SJSA1 (cell line): ENCODE measurements around the gene ZNF697. TPM values are rescaled to one million over a fixed set of nuclear protein-coding genes. Genes with fewer than 3 reads are reported as not detected.
"Not testable (repeated sequence)": the region's sequence is repeated elsewhere in the genome, so short reads cannot be mapped to it uniquely, and the experiment has no call there.

Experiments
- DNase-seq, 2 experiments: peaks; one replicate each; pipeline ENCODE4 v3.0.0-alpha.2; 2015 to 2020; ENCODE audit warnings: low spot score in 2 of 2, low read depth in 1 of 2
- H3K27ac ChIP-seq: fragments of 250-450 bp; sonication (Bioruptor Pico); 2 replicates; pipeline ENCODE4 v1.5.1; 2020; ENCODE audit warnings: mild to moderate bottlenecking, moderate library complexity
- H3K27me3 ChIP-seq: fragments of 250-450 bp; sonication (Bioruptor Pico); replicated peaks from 2 replicates; pipeline ENCODE4 v1.5.1; 2020; ENCODE audit warnings: mild to moderate bottlenecking, moderate library complexity
- H3K36me3 ChIP-seq: fragments of 250-450 bp; sonication (Bioruptor Pico); 2 replicates; pipeline ENCODE4 v1.5.1; 2020; ENCODE audit warnings: mild to moderate bottlenecking
- H3K4me1 ChIP-seq: fragments of 250-450 bp; sonication (Bioruptor Pico); replicated peaks from 2 replicates; pipeline ENCODE4 v1.6.1; 2021; ENCODE audit warnings: mild to moderate bottlenecking
- H3K4me3 ChIP-seq: fragments of 250-450 bp; sonication (Bioruptor Pico); 2 replicates; pipeline ENCODE4 v1.5.1; 2020; ENCODE audit warnings: mild to moderate bottlenecking
- H3K9me3 ChIP-seq: fragments of 250-450 bp; sonication (Bioruptor Pico); replicated peaks from 2 replicates; pipeline ENCODE4 v1.5.1; 2020; ENCODE audit warnings: mild to moderate bottlenecking
- total RNA-seq: library from RNA; depleted of rRNA; stranded (reverse); fragments of >200 nt; shearing (Covaris generic); gene quantifications from 2 replicates; pipeline ENCODE4 v1.2.3, GENCODE V29; 2014

Gene ZNF697
- total RNA-seq, 1 experiment from 2014 or later: 5.0 TPM

- DNase-seq: no peak
- Histone ChIP-seq H3K4me1 (peaks cover 4% of the 10 kb centered on the region; the same call in 1 of the 2 replicates), H3K9me3 (no peaks in the 10 kb centered on the region), H3K4me3 (no peak overlapping the region), H3K27ac (no peak overlapping the region), H3K27me3 (no peaks in the 10 kb centered on the region), H3K36me3 (no peaks in the 10 kb centered on the region)
Observed at GRCh38 chr1:119600561-119600960, 47.5 kb downstream of the ZNF697 start.

- no peaks in the 10 kb centered on the region for H3K36me3 ChIP-seq
- H3K9me3 ChIP-seq: no peaks in the 10 kb centered on the region
- H3K27ac ChIP-seq: no peak overlapping the region
- no peaks in the 10 kb centered on the region for H3K4me1 ChIP-seq
- no peak overlapping the region for H3K4me3 ChIP-seq
- no peaks in the 10 kb centered on the region for H3K27me3 ChIP-seq
- DNase-seq: no peak
Observed at GRCh38 chr1:119595606-119596005, 52.5 kb downstream of the ZNF697 start.

GRCh38 chr1:119595168-119595567 is 52.9 kb downstream of the ZNF697 start:
- Histone ChIP-seq H3K4me1 (no peaks in the 10 kb centered on the region), H3K27ac (no peak overlapping the region), H3K27me3 (no peaks in the 10 kb centered on the region)

GRCh38 chr1:119594376-119594775 is 53.7 kb downstream of the ZNF697 start:
- no peaks in the 10 kb centered on the region for H3K9me3 ChIP-seq
- no peak for DNase-seq
- no peak overlapping the region for H3K27ac ChIP-seq
- H3K4me1 ChIP-seq: no peaks in the 10 kb centered on the region
- no peaks in the 10 kb centered on the region for H3K27me3 ChIP-seq
- H3K36me3 ChIP-seq: no peaks in the 10 kb centered on the region
- H3K4me3 ChIP-seq: no peak overlapping the region

More at GRCh38 chr1:119595168-119595567, 52.9 kb downstream of the ZNF697 start:
- H3K9me3 ChIP-seq: no peaks in the 10 kb centered on the region
- no peak for DNase-seq
- H3K4me3 ChIP-seq: no peak overlapping the region
- H3K36me3 ChIP-seq: no peaks in the 10 kb centered on the region

GRCh38 chr1:119593805-119594204 is 54.3 kb downstream of the ZNF697 start:
- H3K27me3 ChIP-seq: no peaks in the 10 kb centered on the region
- no peaks in the 10 kb centered on the region for H3K36me3 ChIP-seq
- H3K27ac ChIP-seq: no peak overlapping the region
- no peaks in the 10 kb centered on the region for H3K4me1 ChIP-seq
- DNase-seq: no peak
- H3K9me3 ChIP-seq: no peaks in the 10 kb centered on the region
- H3K4me3 ChIP-seq: no peak overlapping the region

- DNase-seq: no peak
- no peaks in the 10 kb centered on the region for H3K27me3 ChIP-seq
Observed at GRCh38 chr1:119590393-119590792, 57.7 kb downstream of the ZNF697 start.

GRCh38 chr1:119588621-119589020 is 59.4 kb downstream of the ZNF697 start:
- Histone ChIP-seq H3K4me1 (no peaks in the 10 kb centered on the region), H3K36me3 (no peaks in the 10 kb centered on the region), H3K27me3 (no peaks in the 10 kb centered on the region), H3K9me3 (no peaks in the 10 kb centered on the region), H3K27ac (no peak overlapping the region), H3K4me3 (no peak overlapping the region)
- no peak for DNase-seq

More at GRCh38 chr1:119590393-119590792, 57.7 kb downstream of the ZNF697 start:
- Histone ChIP-seq H3K4me1 (no peaks in the 10 kb centered on the region), H3K36me3 (no peaks in the 10 kb centered on the region), H3K9me3 (no peaks in the 10 kb centered on the region), H3K27ac (no peak overlapping the region), H3K4me3 (no peak overlapping the region)

- no peaks in the 10 kb centered on the region for H3K9me3 ChIP-seq
- peak; percentile 25 to 52 for DNase-seq
- no peaks in the 10 kb centered on the region for H3K4me1 ChIP-seq
Observed at GRCh38 chr1:119587341-119587740, 60.7 kb downstream of the ZNF697 start.

GRCh38 chr1:119585801-119586200 is 62.3 kb downstream of the ZNF697 start:
- H3K27ac ChIP-seq, H3K4me1 ChIP-seq, DNase-seq, H3K27me3 ChIP-seq, H3K4me3 ChIP-seq, H3K36me3 ChIP-seq, H3K9me3 ChIP-seq: not testable (repeated sequence)

More at GRCh38 chr1:119587341-119587740, 60.7 kb downstream of the ZNF697 start:
- H3K36me3 ChIP-seq: no peaks in the 10 kb centered on the region
- H3K27me3 ChIP-seq: no peaks in the 10 kb centered on the region
- no peak overlapping the region for H3K4me3 ChIP-seq
- no peak overlapping the region for H3K27ac ChIP-seq

- H3K27ac ChIP-seq: no peak overlapping the region
- no peaks in the 10 kb centered on the region for H3K36me3 ChIP-seq
- H3K4me1 ChIP-seq: no peaks in the 10 kb centered on the region
- no peaks in the 10 kb centered on the region for H3K9me3 ChIP-seq
- no peak overlapping the region for H3K4me3 ChIP-seq
- DNase-seq: peak; percentile 18 to 49
- no peaks in the 10 kb centered on the region for H3K27me3 ChIP-seq
Observed at GRCh38 chr1:119582801-119583200, 65.3 kb downstream of the ZNF697 start.

- H3K27me3 ChIP-seq, H3K9me3 ChIP-seq, H3K27ac ChIP-seq, DNase-seq, H3K36me3 ChIP-seq, H3K4me1 ChIP-seq, H3K4me3 ChIP-seq: not testable (repeated sequence)
Observed at GRCh38 chr1:119581076-119581475, 67.0 kb downstream of the ZNF697 start.

GRCh38 chr1:119573886-119574285 is 74.2 kb downstream of the ZNF697 start:
- Histone ChIP-seq H3K27me3 (no peaks in the 10 kb centered on the region), H3K4me3 (no peak overlapping the region), H3K36me3 (no peaks in the 10 kb centered on the region)

GRCh38 chr1:119569930-119570622 is 78.0 kb downstream of the ZNF697 start:
- not testable (repeated sequence) for H3K36me3 ChIP-seq, DNase-seq, H3K27me3 ChIP-seq, H3K27ac ChIP-seq, H3K9me3 ChIP-seq, H3K4me3 ChIP-seq, H3K4me1 ChIP-seq

More at GRCh38 chr1:119573886-119574285, 74.2 kb downstream of the ZNF697 start:
- no peak for DNase-seq
- no peaks in the 10 kb centered on the region for H3K4me1 ChIP-seq
- no peak overlapping the region for H3K27ac ChIP-seq
- no peaks in the 10 kb centered on the region for H3K9me3 ChIP-seq
